Stomach smooth muscle (tissue), 2 donors: ENCODE results near the gene P2RX1.

Experiments used
- H3K27ac ChIP-seq: one replicate; pipeline ENCODE4 v1.7.0; 2013; ENCODE audit warnings: mild to moderate bottlenecking, low read length, inconsistent platforms
- H3K27me3 ChIP-seq, 2 donors: one replicate each; pipeline ENCODE4 v1.7.0; 2013; ENCODE audit warnings: low read length in 2 of 2; ENCODE audit not compliant: insufficient read depth in 2 of 2, control insufficient read depth in 1 of 2
- H3K36me3 ChIP-seq, 2 donors: one replicate each; pipeline ENCODE4 v1.7.0; 2013; ENCODE audit warnings: low read length in 2 of 2; ENCODE audit not compliant: control insufficient read depth in 2 of 2, insufficient read depth in 2 of 2
- H3K4me1 ChIP-seq: one replicate; pipeline ENCODE4 v1.7.0; 2013; ENCODE audit warnings: low read length; ENCODE audit not compliant: control insufficient read depth, insufficient read depth
- H3K4me3 ChIP-seq, 2 donors: one replicate each; pipeline ENCODE4 v1.7.0; 2013; ENCODE audit warnings: low read length in 2 of 2
- H3K9ac ChIP-seq, 2 donors: one replicate each; pipeline ENCODE4 v1.7.0; 2013; ENCODE audit warnings: low read length in 2 of 2, mild to moderate bottlenecking in 1 of 2
- H3K9me3 ChIP-seq, 2 donors: one replicate each; pipeline ENCODE4 v1.7.0; 2013; ENCODE audit warnings: low read length in 2 of 2; ENCODE audit not compliant: control insufficient read depth in 2 of 2
- donor health status: healthy.
- donor health status: Pancreatic carcinoma.

The P2RX1 gene

DNA sequence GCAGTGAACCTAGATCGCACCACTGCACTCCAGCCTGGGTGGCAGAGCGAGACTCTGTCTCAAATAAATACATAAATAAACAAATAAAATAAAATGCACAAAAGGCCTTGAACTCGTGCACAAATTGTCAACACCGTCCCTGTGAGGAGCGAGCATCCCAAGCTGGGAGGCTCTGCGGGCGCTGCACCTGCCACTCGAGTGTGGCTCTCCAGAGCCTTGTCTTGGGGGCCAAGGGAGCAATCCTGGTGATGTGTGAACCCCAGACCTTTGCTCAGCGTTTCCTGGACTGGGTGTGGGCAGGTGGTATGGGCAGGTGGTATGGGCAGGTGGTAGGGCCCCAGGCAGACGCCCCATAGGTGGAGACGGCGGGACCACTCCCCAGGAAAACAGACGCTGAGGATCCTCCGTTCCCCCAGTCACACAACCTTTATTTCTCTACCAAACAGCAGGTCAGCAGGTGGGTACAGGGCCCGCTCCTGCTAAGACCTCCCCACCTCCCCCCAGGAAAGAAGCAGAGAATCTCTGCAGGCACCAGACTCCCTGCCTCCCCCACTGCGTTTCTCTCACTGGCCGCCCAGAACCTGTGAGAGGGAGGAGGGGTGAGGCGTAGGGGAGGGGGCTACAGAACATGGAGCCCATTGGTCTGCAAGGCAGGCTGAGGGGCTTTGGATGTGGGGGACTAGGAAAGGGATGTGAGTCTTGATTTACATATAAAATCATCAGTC, 7.4 kb upstream of the P2RX1 start:
- H3K27me3 ChIP-seq = no peaks in the 10 kb centered on the region
- H3K9ac ChIP-seq = no peak overlapping the region
- no peaks in the 10 kb centered on the region for H3K9me3 ChIP-seq
- H3K27ac ChIP-seq = no peak overlapping the region
- H3K4me1 ChIP-seq = peaks cover 5% of the 10 kb centered on the region
- H3K4me3 ChIP-seq = no peak overlapping the region
- peaks cover 0 to 2% of the 10 kb centered on the region in 2 donors for H3K36me3 ChIP-seq

DNA sequence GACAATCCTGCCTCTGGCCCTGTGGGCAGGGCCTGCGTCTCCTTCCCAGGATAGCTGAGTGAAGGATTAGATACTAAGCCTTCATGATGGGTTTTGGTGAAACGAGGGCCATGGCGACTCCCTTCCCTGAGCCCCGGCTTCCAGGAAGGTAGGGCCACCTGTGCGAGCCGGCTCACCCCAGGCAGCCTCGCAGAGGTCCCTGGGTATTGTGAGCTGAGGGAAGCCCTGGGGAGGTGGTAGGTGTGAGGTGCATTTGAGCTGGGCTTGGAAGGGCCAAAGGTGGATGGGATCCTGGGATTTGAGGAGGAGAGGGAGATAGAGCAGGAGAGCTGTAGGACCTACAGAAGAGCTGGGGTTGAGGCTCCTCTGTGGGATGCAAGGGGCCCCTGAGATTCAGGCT, 6.5 kb upstream of the P2RX1 start:
- H3K4me3 ChIP-seq = no peak overlapping the region
- H3K9me3 ChIP-seq = no peaks in the 10 kb centered on the region
- H3K4me1 ChIP-seq = peaks cover 5% of the 10 kb centered on the region
- H3K36me3 ChIP-seq = no peaks in the 10 kb centered on the region
- H3K27ac ChIP-seq = no peak overlapping the region
- no peak overlapping the region for H3K9ac ChIP-seq
- no peaks in the 10 kb centered on the region for H3K27me3 ChIP-seq

DNA sequence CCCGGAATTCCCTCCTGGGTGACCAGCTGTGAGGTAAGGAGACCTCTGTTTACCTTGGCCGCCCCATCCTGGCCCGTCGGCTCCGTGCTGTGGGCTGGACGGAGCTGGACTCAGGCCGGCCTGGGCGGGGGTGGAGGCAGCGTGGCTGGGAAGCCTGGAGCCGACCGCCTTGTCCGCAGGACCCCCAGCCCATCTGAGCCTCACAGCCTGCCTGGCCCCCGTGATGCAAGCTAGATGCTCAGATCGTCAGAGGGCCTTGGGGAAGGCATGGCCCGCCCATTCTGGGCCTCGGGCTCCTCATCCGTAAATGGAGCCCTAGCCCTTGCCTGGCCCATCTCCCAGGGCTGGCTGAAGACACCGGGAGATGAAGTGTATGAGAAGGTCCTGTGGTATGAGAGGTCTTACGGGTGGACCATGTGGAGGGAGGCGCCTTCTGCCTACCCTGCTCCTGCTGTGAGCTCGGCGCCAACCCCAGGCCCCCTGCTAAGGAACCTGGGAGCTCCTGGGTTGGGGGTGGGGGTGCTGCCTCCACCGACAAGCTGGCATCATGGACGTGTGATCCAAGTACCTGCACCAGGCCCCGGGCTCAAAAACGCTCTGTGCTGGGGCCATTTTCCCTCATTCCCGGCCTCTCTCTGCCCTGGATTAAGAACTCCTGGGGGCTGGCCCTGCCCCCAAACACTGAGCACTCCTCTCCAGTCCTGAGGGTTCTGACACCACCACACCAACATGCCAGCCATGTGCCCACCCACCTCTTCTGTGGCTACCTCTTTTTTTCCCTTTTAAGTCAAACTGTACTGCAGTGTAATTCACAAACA, 5.4 kb upstream of the P2RX1 start:
- Histone ChIP-seq H3K27me3 (no peaks in the 10 kb centered on the region), H3K9me3 (no peaks in the 10 kb centered on the region), H3K4me1 (peaks cover 7% of the 10 kb centered on the region), H3K27ac (no peak overlapping the region), H3K9ac (no peak overlapping the region), H3K4me3 (no peak overlapping the region), H3K36me3 (no peaks in the 10 kb centered on the region)

DNA sequence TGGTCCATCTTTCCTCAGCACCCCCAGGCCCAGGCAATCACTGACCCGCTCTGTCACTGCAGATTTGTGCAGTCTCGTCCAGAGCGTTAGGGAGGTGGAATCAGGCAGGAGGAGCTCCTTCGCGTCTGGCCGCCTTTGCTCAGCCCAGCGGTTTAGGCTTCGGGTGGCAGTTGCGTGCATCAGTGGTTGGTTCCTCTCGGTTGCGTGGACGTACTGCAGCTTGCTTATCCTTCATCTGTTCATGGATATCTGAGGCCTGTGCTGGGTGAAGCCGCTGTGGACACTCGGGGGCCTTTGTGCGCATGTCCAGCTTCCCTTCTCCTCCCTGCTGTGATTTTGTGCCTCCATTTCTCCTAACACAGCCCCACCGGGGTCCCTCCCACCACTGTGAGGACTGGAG, 4.7 kb upstream of the P2RX1 start:
- Histone ChIP-seq H3K4me3 (no peak overlapping the region), H3K36me3 (no peaks in the 10 kb centered on the region), H3K27ac (no peak overlapping the region), H3K27me3 (no peaks in the 10 kb centered on the region), H3K9ac (no peak overlapping the region), H3K4me1 (peaks cover 7% of the 10 kb centered on the region), H3K9me3 (no peaks in the 10 kb centered on the region)

- H3K27ac ChIP-seq = peak overlapping the region; percentile 18
- H3K9me3 ChIP-seq = no peaks in the 10 kb centered on the region
- H3K4me3 ChIP-seq = no peak overlapping the region
- H3K36me3 ChIP-seq = no peaks in the 10 kb centered on the region
- no peaks in the 10 kb centered on the region for H3K27me3 ChIP-seq
- peak overlapping the region in 1 of 2 donors; percentile 14 for H3K9ac ChIP-seq
- peaks cover 7% of the 10 kb centered on the region for H3K4me1 ChIP-seq
Observed at GRCh38 chr17:3919123-3919624, 2.9 kb upstream of the P2RX1 start.

GRCh38 chr17:3918372-3919122, 2.3 kb upstream of the P2RX1 start:
- Histone ChIP-seq H3K4me3 (no peak overlapping the region), H3K36me3 (no peaks in the 10 kb centered on the region), H3K9ac (peak overlapping the region in 1 of 2 donors; percentile 28), H3K4me1 (peaks cover 12% of the 10 kb centered on the region), H3K9me3 (no peaks in the 10 kb centered on the region), H3K27me3 (no peaks in the 10 kb centered on the region), H3K27ac (peak overlapping the region; percentile 18)

DNA sequence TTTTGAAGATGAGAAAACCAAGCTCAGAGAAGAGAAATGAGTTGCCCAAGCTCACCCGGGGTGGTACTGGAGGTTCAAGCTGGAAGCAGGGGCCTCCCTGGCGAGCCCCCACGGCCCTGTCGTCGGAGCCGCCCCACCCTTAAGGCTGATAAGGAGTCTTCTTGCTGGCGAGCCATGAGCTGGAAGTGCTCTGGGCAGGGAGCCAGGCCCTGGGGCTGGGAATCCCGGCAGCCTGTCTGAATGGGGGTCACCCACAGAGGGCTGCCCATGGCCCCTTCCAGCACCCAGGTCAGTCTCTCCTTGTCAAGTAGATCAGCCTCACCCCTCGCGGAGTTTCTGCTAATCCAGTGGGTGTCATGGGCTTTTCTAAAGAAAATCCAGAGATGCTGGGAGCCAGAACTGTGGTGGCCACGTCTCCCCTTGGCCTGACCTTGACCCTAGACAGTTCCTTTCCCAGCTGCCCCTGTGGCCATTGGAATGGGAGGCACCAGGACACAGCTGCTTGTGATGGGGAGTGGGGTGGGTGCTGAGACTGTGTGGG, 1.2 kb upstream of the P2RX1 start:
- no peak overlapping the region for H3K27ac ChIP-seq
- peaks cover 14% of the 10 kb centered on the region for H3K4me1 ChIP-seq
- no peak overlapping the region for H3K4me3 ChIP-seq
- H3K27me3 ChIP-seq = no peaks in the 10 kb centered on the region
- H3K9me3 ChIP-seq = no peaks in the 10 kb centered on the region
- H3K9ac ChIP-seq = no peak overlapping the region
- H3K36me3 ChIP-seq = no peaks in the 10 kb centered on the region

- Histone ChIP-seq H3K9me3 (no peaks in the 10 kb centered on the region), H3K4me3 (no peak overlapping the region), H3K4me1 (peaks cover 14% of the 10 kb centered on the region), H3K36me3 (no peaks in the 10 kb centered on the region), H3K9ac (no peak overlapping the region), H3K27ac (no peak overlapping the region), H3K27me3 (no peaks in the 10 kb centered on the region)
Observed at GRCh38 chr17:3916825-3917224, 560 bp upstream of the P2RX1 start.

DNA sequence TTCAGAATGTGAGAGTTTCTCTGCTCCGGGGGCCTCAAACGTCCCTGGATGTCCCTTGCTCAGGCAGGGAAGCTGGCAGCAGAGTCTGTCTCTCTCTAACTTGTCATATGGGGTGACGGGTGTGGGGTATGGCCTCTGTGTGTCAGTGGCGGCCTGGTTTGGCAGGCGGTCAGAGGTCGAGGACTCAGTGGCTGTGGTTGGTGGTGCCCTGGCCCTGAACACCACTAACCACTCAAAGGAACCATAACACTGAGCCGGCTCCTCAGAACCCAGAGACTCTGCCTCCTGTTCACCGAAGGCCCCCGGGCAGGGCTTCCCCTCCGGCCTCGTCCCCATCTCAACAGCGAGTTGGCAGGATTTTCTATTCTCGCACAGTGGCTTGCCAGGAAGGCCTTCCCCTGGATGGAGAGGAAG, 677 bp downstream of the P2RX1 start:
- H3K4me3 ChIP-seq = no peak overlapping the region
- no peak overlapping the region for H3K27ac ChIP-seq
- H3K9ac ChIP-seq = no peak overlapping the region
- H3K27me3 ChIP-seq = no peaks in the 10 kb centered on the region
- peaks cover 14% of the 10 kb centered on the region for H3K4me1 ChIP-seq
- H3K36me3 ChIP-seq = no peaks in the 10 kb centered on the region
- no peaks in the 10 kb centered on the region for H3K9me3 ChIP-seq

DNA sequence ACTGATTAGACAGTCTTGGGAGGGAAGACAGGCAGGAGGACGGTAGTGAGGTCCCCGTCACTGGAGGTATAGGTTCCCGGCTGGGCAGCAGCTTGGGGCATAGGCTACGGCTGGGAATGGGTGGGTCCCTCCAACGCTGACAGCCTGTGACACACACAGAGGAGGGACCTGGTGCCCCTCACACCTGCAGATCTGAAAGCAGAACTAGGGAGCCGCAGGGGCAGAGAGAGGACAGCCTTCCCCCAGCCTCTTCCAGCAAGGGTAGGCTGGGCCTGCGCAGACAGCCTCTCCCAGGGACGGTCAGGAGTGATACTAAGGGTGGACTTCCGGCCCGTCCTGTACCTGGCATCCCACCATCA, 2.0 kb downstream of the P2RX1 start:
- H3K9ac ChIP-seq = no peak overlapping the region
- H3K36me3 ChIP-seq = no peaks in the 10 kb centered on the region
- H3K27ac ChIP-seq = no peak overlapping the region
- no peak overlapping the region for H3K4me3 ChIP-seq
- no peaks in the 10 kb centered on the region for H3K9me3 ChIP-seq
- H3K27me3 ChIP-seq = no peaks in the 10 kb centered on the region
- peaks cover 14% of the 10 kb centered on the region for H3K4me1 ChIP-seq
